Osteoblast (primary cell): ENCODE results near the gene SPAM1. TPM values are rescaled to one million over a fixed set of nuclear protein-coding genes. Genes with fewer than 3 reads are reported as not detected.

Experiments used
- DNase-seq: peaks from one replicate; pipeline ENCODE4 v3.0.0; 2011; ENCODE audit warnings: low spot score, mixed read lengths; ENCODE audit not compliant: insufficient read length; ENCODE audit errors: missing footprints
- H2AFZ ChIP-seq: 2 replicates; pipeline ENCODE4 v1.6.0; 2011; ENCODE audit warnings: mild to moderate bottlenecking, low read length
- H3K27ac ChIP-seq: 2 replicates; pipeline ENCODE4 v1.5.1; 2011; ENCODE audit warnings: mild to moderate bottlenecking, low read depth, low read length, moderate library complexity
- H3K27me3 ChIP-seq: 2 replicates; pipeline ENCODE4 v1.6.0; 2012; ENCODE audit warnings: mild to moderate bottlenecking, control low read depth, inconsistent platforms, low read length, moderate library complexity; ENCODE audit not compliant: insufficient read depth
- H3K36me3 ChIP-seq: 2 replicates; pipeline ENCODE4 v1.5.1; 2011; ENCODE audit warnings: mild to moderate bottlenecking, low read length, control low read depth, moderate library complexity; ENCODE audit not compliant: insufficient read depth
- H3K4me1 ChIP-seq: 2 replicates; pipeline ENCODE4 v1.5.1; 2011; ENCODE audit warnings: mild to moderate bottlenecking, low read length, control low read depth, moderate library complexity; ENCODE audit not compliant: insufficient read depth
- H3K4me2 ChIP-seq: 2 replicates; pipeline ENCODE4 v1.6.0; 2011; ENCODE audit warnings: mild to moderate bottlenecking, low read length; ENCODE audit not compliant: insufficient read depth
- H3K4me3 ChIP-seq: fragments of 200-600 bp; sonication (generic); 3 replicates; pipeline ENCODE4 v1.5.1; 2012; ENCODE audit warnings: mild to moderate bottlenecking, low read length, inconsistent platforms; ENCODE audit not compliant: insufficient read depth
- H3K79me2 ChIP-seq: 2 replicates; pipeline ENCODE4 v1.6.0; 2012; ENCODE audit warnings: mild to moderate bottlenecking, low read length, control low read depth, inconsistent platforms; ENCODE audit not compliant: insufficient read depth
- H3K9me3 ChIP-seq: 2 replicates; pipeline ENCODE4 v1.5.1; 2011; ENCODE audit warnings: low read depth, low read length, control low read depth
- H4K20me1 ChIP-seq: 2 replicates; pipeline ENCODE4 v1.6.0; 2012; ENCODE audit warnings: mild to moderate bottlenecking, low read length, control low read depth; ENCODE audit not compliant: insufficient read depth
- CTCF ChIP-seq: IDR thresholded peaks from 2 replicates; pipeline ENCODE4 v1.5.1; 2011; ENCODE audit warnings: mild to moderate bottlenecking, low read depth, low read length, moderate library complexity; ENCODE audit errors: extremely low read depth
- total RNA-seq: library from RNA; depleted of rRNA; stranded (reverse); fragments of >200 nt; gene quantifications from 2 replicates; pipeline ENCODE4 v1.2.3, GENCODE V29; 2012

SPAM1 gene
- total RNA-seq, 1 donor = not detected

- no peak for DNase-seq
- Histone ChIP-seq H3K9me3 (no peaks in the 10 kb centered on the region), H4K20me1 (no peaks in the 10 kb centered on the region), H3K27ac (no peak overlapping the region), H3K36me3 (no peaks in the 10 kb centered on the region), H3K4me1 (no peaks in the 10 kb centered on the region), H2AFZ (no peak overlapping the region), H3K4me3 (no peak overlapping the region), H3K27me3 (no peaks in the 10 kb centered on the region), H3K79me2 (no peaks in the 10 kb centered on the region), H3K4me2 (no peak overlapping the region)
- TF ChIP-seq CTCF = no peak
These were observed 68.0 kb downstream of the SPAM1 start for GRCh38 chr7:123992913-123993518.

GRCh38 chr7:123993996-123994395, 69.0 kb downstream of the SPAM1 start:
- no peaks in the 10 kb centered on the region for H3K9me3 ChIP-seq
- H3K4me3 ChIP-seq = no peak overlapping the region
- no peaks in the 10 kb centered on the region for H3K79me2 ChIP-seq
- no peak overlapping the region for H2AFZ ChIP-seq
- no peaks in the 10 kb centered on the region for H4K20me1 ChIP-seq
- H3K27ac ChIP-seq = no peak overlapping the region
- H3K4me2 ChIP-seq = no peak overlapping the region
- DNase-seq = no peak
- TF ChIP-seq CTCF = no peak
- H3K27me3 ChIP-seq = no peaks in the 10 kb centered on the region
- H3K4me1 ChIP-seq = no peaks in the 10 kb centered on the region
- no peaks in the 10 kb centered on the region for H3K36me3 ChIP-seq

GRCh38 chr7:123994449-123994848, 69.4 kb downstream of the SPAM1 start:
- Histone ChIP-seq H3K79me2 (no peaks in the 10 kb centered on the region), H3K4me2 (no peak overlapping the region), H3K4me1 (no peaks in the 10 kb centered on the region), H3K27ac (no peak overlapping the region), H3K9me3 (no peaks in the 10 kb centered on the region), H3K27me3 (no peaks in the 10 kb centered on the region), H2AFZ (no peak overlapping the region), H4K20me1 (no peaks in the 10 kb centered on the region), H3K4me3 (no peak overlapping the region), H3K36me3 (no peaks in the 10 kb centered on the region)
- no peak for DNase-seq
- no peak for TF ChIP-seq CTCF

- Histone ChIP-seq H3K4me1 (no peaks in the 10 kb centered on the region), H3K27ac (no peak overlapping the region), H3K4me3 (no peak overlapping the region), H3K9me3 (no peaks in the 10 kb centered on the region), H3K27me3 (no peaks in the 10 kb centered on the region), H3K79me2 (no peaks in the 10 kb centered on the region), H3K4me2 (no peak overlapping the region), H2AFZ (no peak overlapping the region), H3K36me3 (no peaks in the 10 kb centered on the region), H4K20me1 (no peaks in the 10 kb centered on the region)
- DNase-seq = no peak
- no peak for TF ChIP-seq CTCF
These were observed 70.7 kb downstream of the SPAM1 start for GRCh38 chr7:123995617-123996326.
